Kidney (tissue), 14 donors: Measurements from ENCODE around the gene NOS2. TPM values are rescaled to one million over a fixed set of nuclear protein-coding genes. Genes with fewer than 3 reads are reported as not detected.

Source experiments
- DNase-seq, 5 donors: peaks; one replicate each; pipeline ENCODE4 v3.0.0-alpha.2; 2013 to 2020
- FAIRE-seq: peaks from 2 replicates; lab custom pipeline; 2012; peaks lifted over from hg19 to GRCh38; lab: Jason Lieb, UNC
- H3K27ac ChIP-seq, 2 donors: one replicate each; pipeline ENCODE4 v1.7.0; 2013; ENCODE audit warnings: low read depth in 2 of 2, low read length in 2 of 2, inconsistent platforms in 1 of 2
- H3K27me3 ChIP-seq: one replicate; pipeline ENCODE4 v1.7.1; 2013; ENCODE audit warnings: low read length, inconsistent platforms; ENCODE audit not compliant: control insufficient read depth, insufficient read depth
- H3K36me3 ChIP-seq, 3 donors: one replicate each; pipeline versions ENCODE4 v1.7.0 to v1.7.1; 2013; ENCODE audit warnings: low read length in 3 of 3, control low read depth in 1 of 3, inconsistent platforms in 1 of 3; ENCODE audit not compliant: insufficient read depth in 3 of 3, control insufficient read depth in 2 of 3
- H3K4me1 ChIP-seq, 3 donors: one replicate each; pipeline versions ENCODE4 v1.7.0 to v1.7.1; 2013; ENCODE audit warnings: low read length in 3 of 3, inconsistent platforms in 1 of 3, low read depth in 1 of 3; ENCODE audit not compliant: control insufficient read depth in 2 of 3, insufficient read depth in 2 of 3
- H3K4me3 ChIP-seq, 3 donors: one replicate each; pipeline versions ENCODE4 v1.7.0 to v1.8.1; 2013; ENCODE audit warnings: low read length in 3 of 3, control low read depth in 1 of 3, inconsistent platforms in 1 of 3
- H3K9ac ChIP-seq, 3 donors: one replicate each; pipeline versions ENCODE4 v1.7.0 to v1.7.1; 2013; ENCODE audit warnings: low read length in 3 of 3, control low read depth in 1 of 3, inconsistent platforms in 1 of 3
- H3K9me3 ChIP-seq, 3 donors: one replicate each; pipeline versions ENCODE4 v1.7.0 to v1.7.1; 2013; ENCODE audit warnings: low read length in 3 of 3, control low read depth in 1 of 3, inconsistent platforms in 1 of 3; ENCODE audit not compliant: control insufficient read depth in 2 of 3, insufficient read depth in 1 of 3
- intact Hi-C: fragments of 100-400 bp; cut with DNase I; formaldehyde crosslinking; loops from one replicate; pipeline ENCODE4 v1.11.1; 2022
- polyA plus RNA-seq: library from polyadenylated mRNA; stranded (reverse); fragments of 350-450 nt; fragmentation: Illumina TruSeq; extraction: RNeasy Lipid Tissue Mini Kit (QIAGEN cat#74804); gene quantifications from one replicate; pipeline ENCODE4 v1.2.3, GENCODE V29; 2014; ENCODE audit warnings: low read depth, low replicate concordance; ENCODE audit not compliant: insufficient read depth
- total RNA-seq: library from RNA; stranded (reverse); fragmentation: NEBNext Ultra II Directional; extraction: Animal tissue kit (Norgen Biotek cat#: 25700); gene quantifications from one replicate; pipeline ENCODE4 v1.2.1, GENCODE V29; 2021
- TF ChIP-seq, protein P1 (sequence below): IDR thresholded peaks from 3 replicates; pipeline ENCODE4 v1.5.1; 2012; ENCODE audit warnings: mild to moderate bottlenecking, moderate library complexity, borderline replicate concordance; ENCODE audit not compliant: insufficient read depth; ENCODE audit errors: extremely low read depth
- donor health status: control.
- donor health status: control.
- donor health status: control.
- donor health status: control.
- donor health status: control.
- donor health status: DM: yes; HTN: yes; CAD: no.
- donor health status: Normal renal cell carcinoma (clear cell type).

Gene NOS2
- total and polyA plus RNA-seq, 2 donors from 2014 or later = 0.37 to 0.57 TPM

DNA sequence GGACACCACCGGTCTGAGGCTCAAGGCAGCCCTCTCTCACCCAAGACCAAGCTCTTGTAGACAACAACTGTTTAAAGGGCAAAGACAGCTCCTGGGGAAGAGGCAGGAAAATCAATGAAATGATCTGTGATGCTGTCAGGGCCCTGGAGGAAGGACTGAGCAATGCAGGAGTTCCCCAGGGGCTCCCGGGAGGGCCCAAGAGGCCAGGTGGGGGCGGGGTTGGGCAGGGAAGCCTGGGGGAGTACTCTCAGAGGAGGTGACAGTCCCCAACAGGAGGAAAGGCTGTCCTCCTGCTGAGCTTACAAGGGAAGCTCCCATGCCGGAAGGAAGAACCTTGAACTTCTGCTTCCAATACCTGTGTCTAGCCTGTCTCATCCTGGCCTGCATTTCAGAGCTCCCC lies 8.3 kb upstream of the NOS2 start:
- H3K9ac ChIP-seq = no peak overlapping the region
- FAIRE-seq (no peak), DNase-seq (no peak)
- TF ChIP-seq, protein P1, sequence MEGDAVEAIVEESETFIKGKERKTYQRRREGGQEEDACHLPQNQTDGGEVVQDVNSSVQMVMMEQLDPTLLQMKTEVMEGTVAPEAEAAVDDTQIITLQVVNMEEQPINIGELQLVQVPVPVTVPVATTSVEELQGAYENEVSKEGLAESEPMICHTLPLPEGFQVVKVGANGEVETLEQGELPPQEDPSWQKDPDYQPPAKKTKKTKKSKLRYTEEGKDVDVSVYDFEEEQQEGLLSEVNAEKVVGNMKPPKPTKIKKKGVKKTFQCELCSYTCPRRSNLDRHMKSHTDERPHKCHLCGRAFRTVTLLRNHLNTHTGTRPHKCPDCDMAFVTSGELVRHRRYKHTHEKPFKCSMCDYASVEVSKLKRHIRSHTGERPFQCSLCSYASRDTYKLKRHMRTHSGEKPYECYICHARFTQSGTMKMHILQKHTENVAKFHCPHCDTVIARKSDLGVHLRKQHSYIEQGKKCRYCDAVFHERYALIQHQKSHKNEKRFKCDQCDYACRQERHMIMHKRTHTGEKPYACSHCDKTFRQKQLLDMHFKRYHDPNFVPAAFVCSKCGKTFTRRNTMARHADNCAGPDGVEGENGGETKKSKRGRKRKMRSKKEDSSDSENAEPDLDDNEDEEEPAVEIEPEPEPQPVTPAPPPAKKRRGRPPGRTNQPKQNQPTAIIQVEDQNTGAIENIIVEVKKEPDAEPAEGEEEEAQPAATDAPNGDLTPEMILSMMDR = no peak
- peaks cover 0 to 7% (median 0%) of the 10 kb centered on the region in 3 donors for H3K4me1 ChIP-seq
- no peaks in the 10 kb centered on the region for H3K36me3 ChIP-seq
- H3K9me3 ChIP-seq = no peaks in the 10 kb centered on the region
- no peak overlapping the region for H3K27ac ChIP-seq
- intact Hi-C loops = loop anchor here (10.0 kb wide), 1 partner anchor 66 kb away; no protein-coding TSS in a partner anchor
- H3K4me3 ChIP-seq = no peak overlapping the region
- no peaks in the 10 kb centered on the region for H3K27me3 ChIP-seq

DNA sequence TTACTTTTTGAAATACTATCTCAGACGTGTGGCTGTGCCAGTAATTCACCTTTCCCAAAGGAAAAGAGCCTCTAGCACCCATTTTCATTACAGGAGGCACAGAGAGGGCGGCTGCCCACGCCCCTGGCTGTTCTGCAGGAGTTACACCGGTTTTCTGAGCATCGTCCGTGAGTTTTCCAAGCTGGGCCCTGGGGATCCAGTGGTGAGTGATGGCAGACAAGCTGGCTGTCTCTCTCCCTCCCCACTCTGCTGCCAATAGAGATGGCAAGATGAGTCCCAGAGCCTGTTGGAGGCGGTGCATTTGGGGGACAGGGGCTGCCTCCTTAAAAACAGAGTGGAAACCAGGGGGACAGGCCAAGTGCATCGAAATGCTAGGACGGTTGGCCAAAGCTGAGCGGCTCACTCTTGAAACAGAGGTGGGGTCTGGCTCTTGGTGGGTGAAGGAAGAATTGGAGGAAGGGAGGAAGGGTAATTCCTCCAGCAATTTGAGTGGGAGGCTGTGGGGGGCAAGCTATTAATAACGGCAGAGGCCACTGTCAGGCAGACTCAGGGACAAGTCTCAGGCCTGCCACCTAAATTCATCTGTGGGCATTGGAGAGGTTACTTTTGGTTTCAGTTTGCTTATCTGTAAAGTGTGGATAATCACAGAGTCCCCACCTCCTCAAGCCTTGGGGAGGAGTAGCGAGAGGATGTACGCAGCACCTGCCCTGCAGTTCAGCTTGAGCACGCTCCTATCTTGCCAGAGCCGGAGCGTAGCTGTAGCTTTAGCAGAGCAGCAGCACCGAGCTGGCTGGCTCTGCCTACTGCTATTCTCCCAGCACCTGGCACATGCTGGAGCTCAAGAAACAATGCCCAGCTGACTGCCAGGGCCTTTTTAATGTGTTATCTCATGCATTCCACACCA lies 7.5 kb upstream of the NOS2 start:
- Histone ChIP-seq H3K27ac (no peak overlapping the region), H3K4me1 (peaks cover 0 to 7% (median 0%) of the 10 kb centered on the region in 3 donors), H3K36me3 (no peaks in the 10 kb centered on the region), H3K9ac (no peak overlapping the region), H3K9me3 (no peaks in the 10 kb centered on the region), H3K4me3 (peak overlapping the region in 2 of 3 donors; percentile 29 to 38), H3K27me3 (no peaks in the 10 kb centered on the region)
- no peak for DNase-seq
- TF ChIP-seq, protein P1 = no peak
- intact Hi-C loops = loop anchor here (10.0 kb wide), 1 partner anchor 67 kb away; no protein-coding TSS in a partner anchor
- no peak for FAIRE-seq

DNA sequence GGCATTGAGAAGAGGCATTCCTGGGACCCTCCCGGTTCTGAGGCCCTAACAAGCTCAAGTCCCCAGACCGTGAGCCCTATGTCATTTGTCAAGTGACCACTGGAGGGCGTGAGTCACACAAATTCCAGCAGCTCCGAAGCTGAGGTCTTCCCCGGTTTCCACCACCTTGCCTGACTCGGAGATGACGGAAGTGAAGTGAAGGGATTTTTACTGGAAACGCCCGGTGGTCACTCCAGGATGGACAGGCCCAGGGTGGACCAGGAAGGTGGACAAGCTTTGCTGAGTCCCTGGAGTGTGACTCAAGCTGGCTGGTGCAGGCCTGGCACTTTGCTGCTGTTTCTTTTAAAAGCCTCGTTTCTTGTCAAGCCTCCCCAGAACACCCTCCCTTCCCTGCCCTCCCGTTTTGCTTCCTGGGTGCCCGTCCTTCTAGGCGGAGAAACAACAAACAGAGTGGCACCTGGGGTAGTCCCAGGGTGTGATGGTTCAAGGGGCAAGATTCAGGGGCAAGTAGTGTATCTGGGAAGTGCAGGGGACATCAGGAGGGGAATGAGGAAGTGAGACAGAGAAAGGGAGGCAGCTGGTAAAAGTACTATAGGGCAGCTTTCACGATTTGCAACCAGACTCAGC lies 5.3 kb upstream of the NOS2 start:
- intact Hi-C loops = loop anchor here (10.0 kb wide), 1 partner anchor 69 kb away; no protein-coding TSS in a partner anchor

More for the DNA sequence above, 5.3 kb upstream of the NOS2 start:
- no peaks in the 10 kb centered on the region for H3K36me3 ChIP-seq
- FAIRE-seq (peak; percentile 11), DNase-seq (peak; percentile 92 to 96 (median 92))
- H3K9me3 ChIP-seq = no peaks in the 10 kb centered on the region
- peak overlapping the region in 2 of 3 donors; percentile 20 to 62 for H3K9ac ChIP-seq
- H3K27ac ChIP-seq = no peak overlapping the region
- H3K4me3 ChIP-seq = peak overlapping the region in 2 of 3 donors; percentile 55 to 59
- H3K27me3 ChIP-seq = no peaks in the 10 kb centered on the region
- peaks cover 0 to 7% (median 0%) of the 10 kb centered on the region in 3 donors for H3K4me1 ChIP-seq
- TF ChIP-seq, protein P1 = peak; percentile 93
